Tibial nerve (tissue), 4 donors: ENCODE measurements around the gene GABPA. TPM values are rescaled to one million over a fixed set of nuclear protein-coding genes. Genes with fewer than 3 reads are reported as not detected.
"Not testable (repeated sequence)": the region's sequence is repeated elsewhere in the genome, so short reads cannot be mapped to it uniquely, and the experiment has no call there.

ENCODE experiments used
- DNase-seq, 2 donors: peaks; one replicate each; pipeline ENCODE4 v3.0.0-alpha.2; 2019; ENCODE audit warnings: low spot score in 2 of 2
- H3K27ac ChIP-seq, 4 donors: fragments of 200-600 bp; sonication (generic) in 3 of 4; one replicate each; pipeline ENCODE4 v1.5.1; 2017 to 2019; ENCODE audit warnings: mild to moderate bottlenecking in 1 of 4
- H3K27me3 ChIP-seq, 2 donors: fragments of 200-600 bp; sonication (generic) in 1 of 2; one replicate each; pipeline versions ENCODE4 v1.5.1 to v1.6.0; 2017 to 2019
- H3K36me3 ChIP-seq, 3 donors: fragments of 200-600 bp; sonication (generic); one replicate each; pipeline ENCODE4 v1.5.1; 2018 to 2019
- H3K4me1 ChIP-seq, 4 donors: fragments of 200-600 bp; sonication (generic) in 3 of 4; one replicate each; pipeline ENCODE4 v1.5.1; 2017 to 2019
- H3K4me3 ChIP-seq, 4 donors: fragments of 200-600 bp; sonication (generic) in 3 of 4; one replicate each; pipeline ENCODE4 v1.5.1; 2017 to 2019; ENCODE audit warnings: mild to moderate bottlenecking in 1 of 4, moderate library complexity in 1 of 4
- H3K9me3 ChIP-seq, 4 donors: fragments of 200-600 bp; sonication (generic) in 3 of 4; one replicate each; pipeline ENCODE4 v1.5.1; 2017 to 2019
- CTCF ChIP-seq, 5 experiments: fragments of 200-600 bp in 3 of 5; fragments of 450-650 bp in 2 of 5; sonication (generic) in 3 of 5; IDR thresholded peaks; one replicate each; pipeline ENCODE4 v1.5.1; 2016 to 2019; ENCODE audit warnings: antibody characterized with exemption in 5 of 5, mild to moderate bottlenecking in 3 of 5, moderate library complexity in 2 of 5
- EP300 ChIP-seq, 2 donors: sonication (generic); formaldehyde crosslinking; IDR thresholded peaks; one replicate each; pipeline ENCODE4 v1.6.1; 2017; ENCODE audit warnings: antibody characterized with exemption in 2 of 2, mild to moderate bottlenecking in 1 of 2
- POLR2A ChIP-seq, 2 donors: fragments of 450-650 bp; IDR thresholded peaks; one replicate each; pipeline ENCODE4 v1.6.1; 2017; ENCODE audit warnings: antibody characterized with exemption in 2 of 2, mild to moderate bottlenecking in 2 of 2, moderate library complexity in 2 of 2
- WGBS, 2 donors: methylation state at CpG; one replicate each; pipeline ENCODE4 v1.1.5; 2018; 5-methylcytosine and 5-hydroxymethylcytosine counted together
- total RNA-seq, 4 donors: library from RNA; depleted of rRNA; stranded (reverse); fragments of >200 nt; gene quantifications; one replicate each; pipeline ENCODE4 v1.1.0, GENCODE V29; 2016

The GABPA gene
- total RNA-seq, 4 donors from 2014 or later, result 17.4 to 24.3 (median 19.9) TPM

- no peak for TF ChIP-seq EP300 (IDR thresholded peaks at IDR 0.05)
- no peak for TF ChIP-seq CTCF (IDR thresholded peaks at IDR 0.05)
- TF ChIP-seq POLR2A (IDR thresholded peaks at IDR 0.05), result no peak
- H3K27me3 ChIP-seq, result no peaks in the 10 kb centered on the region
- no peaks in the 10 kb centered on the region for H3K9me3 ChIP-seq
- 70 to 75% methylated on average over 4 of the region's 4 CpGs for WGBS, 2 donors
- no peaks in the 10 kb centered on the region for H3K4me1 ChIP-seq
- no peak overlapping the region for H3K27ac ChIP-seq
- H3K4me3 ChIP-seq, result no peak overlapping the region
- no peaks in the 10 kb centered on the region for H3K36me3 ChIP-seq
- no peak for DNase-seq
Observed at GRCh38 chr21:25776440-25776839, 41.7 kb downstream of the GABPA start.

- WGBS, 2 donors, result 97 to 99% methylated on average over 37 to 45 of the region's 52 CpGs
- H3K27ac ChIP-seq, H3K27me3 ChIP-seq, H3K4me1 ChIP-seq, H3K4me3 ChIP-seq, DNase-seq, H3K9me3 ChIP-seq, H3K36me3 ChIP-seq: not testable (repeated sequence)
Observed at GRCh38 chr21:25778126-25778875, 43.5 kb downstream of the GABPA start.

GRCh38 chr21:25788677-25789076, 53.9 kb downstream of the GABPA start:
- 70 to 74% methylated on average over 6 of the region's 6 CpGs for WGBS, 2 donors
- H3K27ac ChIP-seq, result no peak overlapping the region
- no peak for DNase-seq
- H3K4me3 ChIP-seq, result no peak overlapping the region
- no peaks in the 10 kb centered on the region for H3K36me3 ChIP-seq
- no peak for TF ChIP-seq POLR2A (IDR thresholded peaks at IDR 0.05)
- no peak for TF ChIP-seq EP300 (IDR thresholded peaks at IDR 0.05)
- no peak for TF ChIP-seq CTCF (IDR thresholded peaks at IDR 0.05)
- H3K9me3 ChIP-seq, result no peaks in the 10 kb centered on the region
- no peaks in the 10 kb centered on the region for H3K4me1 ChIP-seq
- no peaks in the 10 kb centered on the region for H3K27me3 ChIP-seq

GRCh38 chr21:25790122-25790877, 55.5 kb downstream of the GABPA start:
- no peak overlapping the region for H3K27ac ChIP-seq

GRCh38 chr21:25790878-25791204, 56.1 kb downstream of the GABPA start:
- H3K4me3 ChIP-seq, result peak overlapping the region in 1 of 4 donors; percentile 41
- no peaks in the 10 kb centered on the region for H3K4me1 ChIP-seq
- H3K36me3 ChIP-seq, result no peaks in the 10 kb centered on the region
- no peaks in the 10 kb centered on the region for H3K27me3 ChIP-seq
- TF ChIP-seq EP300 (IDR thresholded peaks at IDR 0.05), result no peak
- H3K27ac ChIP-seq, result no peak overlapping the region
- DNase-seq, result no peak
- H3K9me3 ChIP-seq, result no peaks in the 10 kb centered on the region

More at GRCh38 chr21:25790122-25790877, 55.5 kb downstream of the GABPA start:
- peak overlapping the region in 2 of 4 donors; percentile 28 to 41 for H3K4me3 ChIP-seq
- H3K4me1 ChIP-seq, result no peaks in the 10 kb centered on the region
- 21 to 23% methylated on average over 7 of the region's 7 CpGs for WGBS, 2 donors
- no peaks in the 10 kb centered on the region for H3K9me3 ChIP-seq
- peak in 1 of 2 donors; percentile 5 for DNase-seq
- H3K27me3 ChIP-seq, result no peaks in the 10 kb centered on the region
- H3K36me3 ChIP-seq, result no peaks in the 10 kb centered on the region
- TF ChIP-seq CTCF (IDR thresholded peaks at IDR 0.05), result peak in 4 of 5 experiments; percentile 18 to 48 (median 32)
- TF ChIP-seq EP300 (IDR thresholded peaks at IDR 0.05), result no peak
- TF ChIP-seq POLR2A (IDR thresholded peaks at IDR 0.05), result no peak

- no peak overlapping the region for H3K4me3 ChIP-seq
- 100% methylated on average over 1 of the region's 1 CpG for WGBS, 2 donors
- TF ChIP-seq POLR2A (IDR thresholded peaks at IDR 0.05), result no peak
- TF ChIP-seq EP300 (IDR thresholded peaks at IDR 0.05), result no peak
- no peak for TF ChIP-seq CTCF (IDR thresholded peaks at IDR 0.05)
- no peaks in the 10 kb centered on the region for H3K9me3 ChIP-seq
- no peak for DNase-seq
- no peaks in the 10 kb centered on the region for H3K4me1 ChIP-seq
- H3K27ac ChIP-seq, result no peak overlapping the region
- H3K27me3 ChIP-seq, result no peaks in the 10 kb centered on the region
- H3K36me3 ChIP-seq, result no peaks in the 10 kb centered on the region
Observed at GRCh38 chr21:25791319-25791718, 56.5 kb downstream of the GABPA start.
